ENCODE results near the gene CDHR5.
A peak's percentile ranks its signal among the peaks of the same experiment; 100 is the strongest.

CDHR5 gene

GRCh38 chr11:598005-598680, 26.6 kb downstream of the CDHR5 start:
- Mint-ChIP-seq H3K27ac (no peak overlapping the region), H3K4me3 (no peak overlapping the region), H3K4me1 (ENCODE audit: low read depth) (no peaks in the 10 kb centered on the region), H3K36me3 (ENCODE audit: low read depth) (peaks cover 21% of the 10 kb centered on the region), H3K9me3 (no peaks in the 10 kb centered on the region), H3K27me3 (ENCODE audit: low read depth) (no peaks in the 10 kb centered on the region)

- Mint-ChIP-seq H3K9me3 (no peaks in the 10 kb centered on the region), H3K27me3 (ENCODE audit: low read depth) (no peaks in the 10 kb centered on the region), H3K4me1 (ENCODE audit: low read depth) (no peaks in the 10 kb centered on the region), H3K4me3 (no peak overlapping the region), H3K36me3 (ENCODE audit: low read depth) (peaks cover 28% of the 10 kb centered on the region), H3K27ac (no peak overlapping the region)
Observed at GRCh38 chr11:597166-597725, 27.5 kb downstream of the CDHR5 start.

- peaks cover 24% of the 10 kb centered on the region for H3K36me3 Mint-ChIP-seq (ENCODE audit: low read depth)
- H3K4me3 Mint-ChIP-seq, result no peak overlapping the region
- no peaks in the 10 kb centered on the region for H3K9me3 Mint-ChIP-seq
- no peak overlapping the region for H3K27ac Mint-ChIP-seq
- H3K4me1 Mint-ChIP-seq (ENCODE audit: low read depth), result no peaks in the 10 kb centered on the region
- H3K27me3 Mint-ChIP-seq (ENCODE audit: low read depth), result no peaks in the 10 kb centered on the region
Observed at GRCh38 chr11:596374-596773, 28.4 kb downstream of the CDHR5 start.

- H3K4me1 Mint-ChIP-seq (ENCODE audit: low read depth), result no peaks in the 10 kb centered on the region
- no peaks in the 10 kb centered on the region for H3K9me3 Mint-ChIP-seq
- no peaks in the 10 kb centered on the region for H3K27me3 Mint-ChIP-seq (ENCODE audit: low read depth)
- H3K36me3 Mint-ChIP-seq (ENCODE audit: low read depth), result peaks cover 28% of the 10 kb centered on the region
- no peak overlapping the region for H3K27ac Mint-ChIP-seq
- H3K4me3 Mint-ChIP-seq, result no peak overlapping the region
Observed at GRCh38 chr11:595400-595799, 29.4 kb downstream of the CDHR5 start.

GRCh38 chr11:593347-593746, 31.4 kb downstream of the CDHR5 start:
- H3K27me3 Mint-ChIP-seq (ENCODE audit: low read depth), result no peaks in the 10 kb centered on the region
- peaks cover 33% of the 10 kb centered on the region for H3K36me3 Mint-ChIP-seq (ENCODE audit: low read depth)
- H3K27ac Mint-ChIP-seq, result no peak overlapping the region
- H3K4me3 Mint-ChIP-seq, result no peak overlapping the region
- H3K4me1 Mint-ChIP-seq (ENCODE audit: low read depth), result peaks cover 2% of the 10 kb centered on the region
- H3K9me3 Mint-ChIP-seq, result no peaks in the 10 kb centered on the region

GRCh38 chr11:592918-593317, 31.8 kb downstream of the CDHR5 start:
- no peak overlapping the region for H3K4me3 Mint-ChIP-seq

GRCh38 chr11:592501-592900, 32.3 kb downstream of the CDHR5 start:
- H3K9me3 Mint-ChIP-seq, result no peaks in the 10 kb centered on the region
- H3K27me3 Mint-ChIP-seq (ENCODE audit: low read depth), result no peaks in the 10 kb centered on the region
- peak overlapping the region; percentile 38 for H3K27ac Mint-ChIP-seq
- H3K36me3 Mint-ChIP-seq (ENCODE audit: low read depth), result peaks cover 39% of the 10 kb centered on the region
- H3K4me3 Mint-ChIP-seq, result no peak overlapping the region
- peaks cover 9% of the 10 kb centered on the region for H3K4me1 Mint-ChIP-seq (ENCODE audit: low read depth)

More at GRCh38 chr11:592918-593317, 31.8 kb downstream of the CDHR5 start:
- no peaks in the 10 kb centered on the region for H3K9me3 Mint-ChIP-seq
- peaks cover 37% of the 10 kb centered on the region for H3K36me3 Mint-ChIP-seq (ENCODE audit: low read depth)
- H3K27ac Mint-ChIP-seq, result no peak overlapping the region
- H3K27me3 Mint-ChIP-seq (ENCODE audit: low read depth), result no peaks in the 10 kb centered on the region
- H3K4me1 Mint-ChIP-seq (ENCODE audit: low read depth), result peaks cover 6% of the 10 kb centered on the region

- Mint-ChIP-seq H3K36me3 (ENCODE audit: low read depth) (peaks cover 42% of the 10 kb centered on the region), H3K4me1 (ENCODE audit: low read depth) (peaks cover 19% of the 10 kb centered on the region), H3K27ac (no peak overlapping the region), H3K9me3 (no peaks in the 10 kb centered on the region), H3K27me3 (ENCODE audit: low read depth) (no peaks in the 10 kb centered on the region), H3K4me3 (no peak overlapping the region)
Observed at GRCh38 chr11:590997-591396, 33.8 kb downstream of the CDHR5 start.

- Mint-ChIP-seq H3K27me3 (ENCODE audit: low read depth) (no peaks in the 10 kb centered on the region), H3K9me3 (no peaks in the 10 kb centered on the region), H3K27ac (no peak overlapping the region), H3K36me3 (ENCODE audit: low read depth) (peaks cover 42% of the 10 kb centered on the region), H3K4me1 (ENCODE audit: low read depth) (peaks cover 19% of the 10 kb centered on the region), H3K4me3 (no peak overlapping the region)
Observed at GRCh38 chr11:589798-590197, 35.0 kb downstream of the CDHR5 start.

GRCh38 chr11:587978-588380, 36.8 kb downstream of the CDHR5 start:
- Mint-ChIP-seq H3K9me3 (no peaks in the 10 kb centered on the region), H3K4me1 (ENCODE audit: low read depth) (peaks cover 19% of the 10 kb centered on the region), H3K27ac (peak overlapping the region; percentile 99)

GRCh38 chr11:587546-587945, 37.2 kb downstream of the CDHR5 start:
- no peaks in the 10 kb centered on the region for H3K27me3 Mint-ChIP-seq (ENCODE audit: low read depth)
- no peaks in the 10 kb centered on the region for H3K9me3 Mint-ChIP-seq
- peak overlapping the region; percentile 84 for H3K4me3 Mint-ChIP-seq
- peaks cover 19% of the 10 kb centered on the region for H3K4me1 Mint-ChIP-seq (ENCODE audit: low read depth)
- H3K36me3 Mint-ChIP-seq (ENCODE audit: low read depth), result peaks cover 40% of the 10 kb centered on the region
- peak overlapping the region; percentile 99 for H3K27ac Mint-ChIP-seq

More at GRCh38 chr11:587978-588380, 36.8 kb downstream of the CDHR5 start:
- Mint-ChIP-seq H3K4me3 (peak overlapping the region; percentile 84), H3K27me3 (ENCODE audit: low read depth) (no peaks in the 10 kb centered on the region), H3K36me3 (ENCODE audit: low read depth) (peaks cover 42% of the 10 kb centered on the region)

GRCh38 chr11:586376-587316, 38.1 kb downstream of the CDHR5 start:
- H3K4me1 Mint-ChIP-seq (ENCODE audit: low read depth), result peaks cover 19% of the 10 kb centered on the region
- H3K4me3 Mint-ChIP-seq, result no peak overlapping the region
- peaks cover 40% of the 10 kb centered on the region for H3K36me3 Mint-ChIP-seq (ENCODE audit: low read depth)
- peak overlapping the region; percentile 59 for H3K27ac Mint-ChIP-seq
- no peaks in the 10 kb centered on the region for H3K9me3 Mint-ChIP-seq
- H3K27me3 Mint-ChIP-seq (ENCODE audit: low read depth), result no peaks in the 10 kb centered on the region

- peaks cover 31% of the 10 kb centered on the region for H3K36me3 Mint-ChIP-seq (ENCODE audit: low read depth)
- H3K27me3 Mint-ChIP-seq (ENCODE audit: low read depth), result no peaks in the 10 kb centered on the region
- no peak overlapping the region for H3K4me3 Mint-ChIP-seq
- peaks cover 22% of the 10 kb centered on the region for H3K4me1 Mint-ChIP-seq (ENCODE audit: low read depth)
- H3K9me3 Mint-ChIP-seq, result no peaks in the 10 kb centered on the region
- no peak overlapping the region for H3K27ac Mint-ChIP-seq
Observed at GRCh38 chr11:584287-584686, 40.5 kb downstream of the CDHR5 start.

GRCh38 chr11:581752-582151, 43.0 kb downstream of the CDHR5 start:
- H3K4me3 Mint-ChIP-seq, result no peak overlapping the region
- H3K9me3 Mint-ChIP-seq, result no peaks in the 10 kb centered on the region
- H3K27me3 Mint-ChIP-seq (ENCODE audit: low read depth), result no peaks in the 10 kb centered on the region
- peaks cover 26% of the 10 kb centered on the region for H3K4me1 Mint-ChIP-seq (ENCODE audit: low read depth)
- no peak overlapping the region for H3K27ac Mint-ChIP-seq
- H3K36me3 Mint-ChIP-seq (ENCODE audit: low read depth), result peaks cover 23% of the 10 kb centered on the region

All from T-helper 1 cell treated with Interleukin-12 subunit alpha and Interleukin-12 subunit beta and Interleukin-4 antibody, amounts not matched to agents 30 μg/mL and 1 μg/mL, for 36 hours (primary cell).